Gastroesophageal sphincter (tissue), 4 donors: ENCODE data around the gene MPC1. TPM values are rescaled to one million over a fixed set of nuclear protein-coding genes. Genes with fewer than 3 reads are reported as not detected.
A peak's percentile ranks its signal among the peaks of the same experiment; 100 is the strongest.

Experiments used
- ATAC-seq: fragments of 150-250 bp; one replicate; pipeline ENCODE4 v1.9.1; 2016; ENCODE audit warnings: mild to moderate bottlenecking, moderate library complexity
- H3K27ac ChIP-seq, 4 donors: fragments of 200-600 bp; sonication (generic) in 3 of 4; 1 replicate in 3 of 4; 2 replicates in 1 of 4; pipeline ENCODE4 v1.5.1; 2016 to 2019
- H3K27me3 ChIP-seq: fragments of 200-600 bp; sonication (generic); one replicate; pipeline ENCODE4 v1.5.1; 2019
- H3K36me3 ChIP-seq, 2 donors: fragments of 200-600 bp; sonication (generic); one replicate each; pipeline ENCODE4 v1.5.1; 2019; ENCODE audit warnings: control low read depth in 1 of 2
- H3K4me1 ChIP-seq, 3 donors: fragments of 200-600 bp; sonication (generic); 1 replicate in 2 of 3; 2 replicates in 1 of 3; pipeline ENCODE4 v1.5.1; 2016 to 2019; ENCODE audit warnings: control low read depth in 2 of 3
- H3K4me3 ChIP-seq, 2 donors: fragments of 200-600 bp; sonication (generic); one replicate each; pipeline ENCODE4 v1.5.1; 2019; ENCODE audit warnings: mild to moderate bottlenecking in 1 of 2, moderate library complexity in 1 of 2
- H3K9me3 ChIP-seq, 3 donors: fragments of 200-600 bp; sonication (generic); one replicate each; pipeline ENCODE4 v1.5.1; 2017 to 2019; ENCODE audit warnings: control low read depth in 2 of 3
- EP300 ChIP-seq: sonication (generic); formaldehyde crosslinking; IDR thresholded peaks from one replicate; pipeline ENCODE4 v1.6.1; 2017; ENCODE audit warnings: antibody characterized with exemption, mild to moderate bottlenecking
- POLR2A ChIP-seq, 2 donors: fragments of 450-650 bp; IDR thresholded peaks; one replicate each; pipeline ENCODE4 v1.6.1; 2017; ENCODE audit warnings: antibody characterized with exemption in 2 of 2, mild to moderate bottlenecking in 2 of 2, moderate library complexity in 1 of 2
- POLR2AphosphoS5 ChIP-seq: sonication (generic); formaldehyde crosslinking; IDR thresholded peaks from one replicate; pipeline ENCODE4 v1.6.1; 2017; ENCODE audit warnings: antibody characterized with exemption
- WGBS, 2 donors: methylation state at CpG; one replicate each; pipeline ENCODE4 v1.1.5; 2018; ENCODE audit warnings: low coverage in 1 of 2; 5-methylcytosine and 5-hydroxymethylcytosine counted together
- total RNA-seq, 4 donors: library from RNA; depleted of rRNA; stranded (reverse); fragments of >200 nt; gene quantifications; one replicate each; pipeline ENCODE4 v1.1.0, GENCODE V29; 2016
- TF ChIP-seq, protein P1 (sequence below), 4 experiments: fragments of 200-600 bp in 2 of 4; fragments of 450-650 bp in 2 of 4; sonication (generic) in 1 of 4; IDR thresholded peaks; one replicate each; pipeline ENCODE4 v1.5.1; 2017 to 2019; ENCODE audit warnings: antibody characterized with exemption in 4 of 4, mild to moderate bottlenecking in 2 of 4, moderate library complexity in 2 of 4

MPC1 gene
- total RNA-seq, 4 donors from 2014 or later: 57.9 to 93.2 (median 72.8) TPM

DNA sequence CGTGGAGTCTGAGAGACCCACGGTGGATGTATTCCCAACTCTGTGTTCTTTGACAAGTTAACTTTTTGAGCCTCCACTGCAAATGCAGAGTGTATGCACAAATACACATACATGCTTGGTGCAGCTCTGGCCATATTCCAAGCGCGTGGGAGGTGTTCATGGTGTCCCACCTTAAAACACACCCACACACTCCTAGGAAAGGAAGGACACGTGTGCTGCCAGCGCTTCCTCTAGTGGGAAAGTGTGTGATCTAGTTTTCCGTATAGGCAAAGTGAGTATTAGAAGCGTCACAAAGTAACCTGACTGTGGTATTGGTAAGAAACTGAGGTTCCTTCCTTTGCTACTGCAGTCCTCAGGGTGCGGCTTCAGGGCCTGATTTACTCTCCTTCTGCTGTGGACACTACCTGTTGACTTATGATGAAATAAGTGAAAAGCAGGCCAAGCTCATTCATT is 36.0 kb upstream of the MPC1 start:
- TF ChIP-seq POLR2A (IDR thresholded peaks at IDR 0.05) (no peak), POLR2AphosphoS5 (no peak), EP300 (no peak)
- TF ChIP-seq, protein P1, sequence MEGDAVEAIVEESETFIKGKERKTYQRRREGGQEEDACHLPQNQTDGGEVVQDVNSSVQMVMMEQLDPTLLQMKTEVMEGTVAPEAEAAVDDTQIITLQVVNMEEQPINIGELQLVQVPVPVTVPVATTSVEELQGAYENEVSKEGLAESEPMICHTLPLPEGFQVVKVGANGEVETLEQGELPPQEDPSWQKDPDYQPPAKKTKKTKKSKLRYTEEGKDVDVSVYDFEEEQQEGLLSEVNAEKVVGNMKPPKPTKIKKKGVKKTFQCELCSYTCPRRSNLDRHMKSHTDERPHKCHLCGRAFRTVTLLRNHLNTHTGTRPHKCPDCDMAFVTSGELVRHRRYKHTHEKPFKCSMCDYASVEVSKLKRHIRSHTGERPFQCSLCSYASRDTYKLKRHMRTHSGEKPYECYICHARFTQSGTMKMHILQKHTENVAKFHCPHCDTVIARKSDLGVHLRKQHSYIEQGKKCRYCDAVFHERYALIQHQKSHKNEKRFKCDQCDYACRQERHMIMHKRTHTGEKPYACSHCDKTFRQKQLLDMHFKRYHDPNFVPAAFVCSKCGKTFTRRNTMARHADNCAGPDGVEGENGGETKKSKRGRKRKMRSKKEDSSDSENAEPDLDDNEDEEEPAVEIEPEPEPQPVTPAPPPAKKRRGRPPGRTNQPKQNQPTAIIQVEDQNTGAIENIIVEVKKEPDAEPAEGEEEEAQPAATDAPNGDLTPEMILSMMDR (IDR thresholded peaks at IDR 0.05): no peak
- WGBS, 2 donors: 89 to 91% methylated on average over 7 to 9 of the region's 9 CpGs
- Histone ChIP-seq H3K4me1 (no peaks in the 10 kb centered on the region), H3K27ac (no peak overlapping the region), H3K36me3 (peaks cover 0 to 97% of the 10 kb centered on the region in 2 donors), H3K27me3 (no peaks in the 10 kb centered on the region), H3K9me3 (no peaks in the 10 kb centered on the region), H3K4me3 (no peak overlapping the region)
- ATAC-seq: no peak

DNA sequence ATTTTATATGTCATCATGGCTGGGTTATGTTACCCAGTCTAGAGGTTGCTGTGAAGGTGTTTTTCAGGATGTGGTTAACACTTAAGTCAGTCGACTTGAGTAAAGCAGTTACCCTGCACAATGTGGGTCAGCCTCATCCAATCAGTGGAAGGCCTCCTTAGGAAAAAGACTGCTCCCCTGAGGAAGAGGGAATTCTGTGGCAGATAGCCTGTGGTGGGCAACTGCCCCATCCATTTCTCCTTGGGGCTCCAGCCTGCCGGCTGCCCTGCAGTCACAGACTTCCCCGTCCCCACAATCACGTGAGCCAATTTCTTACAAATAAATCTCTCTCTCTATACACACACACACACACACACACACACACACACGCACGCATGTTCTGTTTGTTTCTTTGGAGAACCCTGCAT is 34.5 kb upstream of the MPC1 start:
- H3K4me1 ChIP-seq: no peaks in the 10 kb centered on the region
- H3K36me3 ChIP-seq: peaks cover 0 to 97% of the 10 kb centered on the region in 2 donors
- H3K4me3 ChIP-seq: no peak overlapping the region
- H3K27ac ChIP-seq: no peak overlapping the region
- H3K9me3 ChIP-seq: no peaks in the 10 kb centered on the region
- 85 to 94% methylated on average over 5 to 6 of the region's 6 CpGs for WGBS, 2 donors
- TF ChIP-seq POLR2AphosphoS5 (no peak), POLR2A (IDR thresholded peaks at IDR 0.05) (no peak), EP300 (no peak)
- TF ChIP-seq, protein P1 (IDR thresholded peaks at IDR 0.05): no peak
- H3K27me3 ChIP-seq: no peaks in the 10 kb centered on the region
- ATAC-seq: no peak

DNA sequence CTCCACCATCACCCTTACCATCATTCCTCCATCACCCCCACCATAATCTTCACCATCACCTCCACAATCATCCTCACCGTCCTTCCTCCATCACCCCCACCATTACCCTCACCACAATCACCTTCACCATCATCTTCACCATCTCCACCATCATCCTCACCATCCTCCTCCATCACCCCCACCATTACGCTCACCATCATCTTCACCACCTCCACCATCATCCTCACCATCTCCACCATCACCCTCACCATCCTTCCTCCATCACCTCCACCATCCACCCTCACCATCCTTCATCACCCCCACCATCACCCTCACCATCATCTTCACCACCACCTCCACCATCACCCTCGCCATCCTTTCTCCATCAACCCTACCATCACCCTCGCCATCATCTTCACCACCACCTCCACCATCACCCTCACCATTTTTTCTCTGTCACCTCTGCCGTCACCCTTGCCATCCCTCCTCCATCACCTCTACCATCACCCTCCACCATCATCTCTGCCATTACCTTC is 33.1 kb upstream of the MPC1 start:
- peak; percentile 38 for ATAC-seq
- H3K27me3 ChIP-seq: no peaks in the 10 kb centered on the region
- 64 to 67% methylated on average over 5 of the region's 5 CpGs for WGBS, 2 donors
- no peak overlapping the region for H3K27ac ChIP-seq
- H3K4me1 ChIP-seq: no peaks in the 10 kb centered on the region
- H3K36me3 ChIP-seq: peaks cover 0 to 95% of the 10 kb centered on the region in 2 donors
- no peak overlapping the region for H3K4me3 ChIP-seq
- no peaks in the 10 kb centered on the region for H3K9me3 ChIP-seq
- TF ChIP-seq POLR2AphosphoS5: no peak

DNA sequence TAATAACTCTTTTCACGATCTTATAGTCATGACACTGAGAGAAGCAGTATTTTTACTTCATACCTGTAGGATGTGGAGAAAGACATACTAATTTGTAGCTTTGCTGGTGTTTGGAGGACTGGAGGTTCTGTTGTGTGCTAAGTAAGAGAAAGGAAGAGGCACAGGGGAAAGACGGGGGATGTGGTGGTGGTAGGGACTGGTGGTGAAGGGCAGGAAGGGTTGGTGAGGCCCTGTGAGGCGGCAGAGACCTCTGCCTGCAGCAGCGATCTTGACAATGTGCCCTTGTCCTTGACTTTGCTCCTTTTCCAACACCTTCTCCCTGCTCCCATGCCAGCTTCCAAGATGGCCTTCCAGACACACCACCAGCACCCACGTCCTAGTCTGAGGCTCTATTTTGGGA is 32.6 kb upstream of the MPC1 start:
- Histone ChIP-seq H3K36me3 (peaks cover 0 to 89% of the 10 kb centered on the region in 2 donors), H3K4me1 (no peaks in the 10 kb centered on the region), H3K4me3 (no peak overlapping the region), H3K9me3 (no peaks in the 10 kb centered on the region), H3K27ac (no peak overlapping the region), H3K27me3 (no peaks in the 10 kb centered on the region)
- WGBS, 2 donors: 74 to 95% methylated on average over 5 of the region's 5 CpGs
- ATAC-seq: no peak
- TF ChIP-seq POLR2AphosphoS5: no peak
- TF ChIP-seq EP300: no peak
- TF ChIP-seq, protein P1 (IDR thresholded peaks at IDR 0.05): no peak
- no peak for TF ChIP-seq POLR2A (IDR thresholded peaks at IDR 0.05)

DNA sequence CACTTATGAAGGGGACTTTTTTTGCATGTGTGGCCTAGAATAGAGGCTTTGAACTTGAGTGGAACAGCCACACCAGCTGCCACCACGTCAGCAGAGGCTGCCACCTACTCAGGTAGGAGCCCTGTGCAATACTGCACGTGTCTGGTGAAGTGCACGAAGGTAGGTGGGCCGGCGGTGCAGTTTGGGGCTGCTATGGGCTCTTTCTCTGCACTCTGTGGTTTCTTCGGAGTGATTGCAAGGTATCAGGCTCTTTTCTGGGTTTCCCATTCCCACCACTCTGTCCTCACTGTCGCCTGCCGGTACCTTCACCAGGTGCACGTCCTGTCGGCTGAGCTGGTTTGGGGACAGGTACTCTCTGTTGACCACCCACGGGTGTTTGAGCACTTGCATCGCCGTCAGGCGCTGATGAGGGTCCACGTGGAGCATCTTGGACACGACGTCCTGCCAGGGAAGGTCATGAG is 30.8 kb upstream of the MPC1 start:
- Histone ChIP-seq H3K27ac (no peak overlapping the region), H3K9me3 (no peaks in the 10 kb centered on the region), H3K4me1 (no peaks in the 10 kb centered on the region), H3K36me3 (peaks cover 0 to 74% of the 10 kb centered on the region in 2 donors), H3K4me3 (no peak overlapping the region), H3K27me3 (no peaks in the 10 kb centered on the region)
- 100% methylated on average over 2 of the region's 17 CpGs; no CpG with 5 or more reads in 1 of the 2 donors for WGBS, 2 donors
- ATAC-seq: no peak
- TF ChIP-seq EP300: no peak
- TF ChIP-seq POLR2AphosphoS5: no peak
- TF ChIP-seq POLR2A (IDR thresholded peaks at IDR 0.05): no peak
- TF ChIP-seq, protein P1 (IDR thresholded peaks at IDR 0.05): no peak
